Breast epithelium (tissue), 4 donors: Measurements from ENCODE around the gene SLAIN2. TPM values are rescaled to one million over a fixed set of nuclear protein-coding genes. Genes with fewer than 3 reads are reported as not detected.
A peak's percentile ranks its signal among the peaks of the same experiment; 100 is the strongest.

ENCODE experiments used
- DNase-seq, 2 donors: peaks; one replicate each; pipeline ENCODE4 v3.0.0-alpha.2; 2019; ENCODE audit warnings: low spot score in 2 of 2
- H3K27ac ChIP-seq, 2 donors: fragments of 200-600 bp; sonication (generic) in 1 of 2; one replicate each; pipeline ENCODE4 v1.5.1; 2016 to 2019; ENCODE audit warnings: mild to moderate bottlenecking in 1 of 2
- H3K27me3 ChIP-seq, 2 donors: fragments of 200-600 bp; sonication (generic) in 1 of 2; one replicate each; pipeline versions ENCODE4 v1.5.1 to v1.6.0; 2017 to 2019; ENCODE audit warnings: control low read depth in 1 of 2, mild to moderate bottlenecking in 1 of 2
- H3K36me3 ChIP-seq: fragments of 200-600 bp; one replicate; pipeline ENCODE4 v1.5.1; 2019
- H3K4me1 ChIP-seq, 2 donors: fragments of 200-600 bp; sonication (generic); one replicate each; pipeline ENCODE4 v1.5.1; 2016 to 2019; ENCODE audit warnings: control low read depth in 1 of 2
- H3K4me3 ChIP-seq, 3 donors: fragments of 200-600 bp; sonication (generic); 1 replicate in 2 of 3; 2 replicates in 1 of 3; pipeline ENCODE4 v1.5.1; 2016 to 2019; ENCODE audit warnings: mild to moderate bottlenecking in 3 of 3, moderate library complexity in 2 of 3
- H3K9me3 ChIP-seq, 2 donors: fragments of 200-600 bp; sonication (generic) in 1 of 2; one replicate each; pipeline ENCODE4 v1.5.1; 2016 to 2019; ENCODE audit warnings: control low read depth in 1 of 2
- CTCF ChIP-seq, 3 donors: fragments of 450-650 bp; IDR thresholded peaks; one replicate each; pipeline ENCODE4 v1.5.1; 2016 to 2017; ENCODE audit warnings: antibody characterized with exemption in 3 of 3, mild to moderate bottlenecking in 3 of 3, moderate library complexity in 3 of 3
- POLR2A ChIP-seq: fragments of 450-650 bp; IDR thresholded peaks from one replicate; pipeline ENCODE4 v1.6.1; 2016; ENCODE audit warnings: antibody characterized with exemption, mild to moderate bottlenecking, moderate library complexity
- POLR2AphosphoS5 ChIP-seq, 3 donors: sonication (generic); formaldehyde crosslinking; IDR thresholded peaks; one replicate each; pipeline ENCODE4 v1.6.1; 2017; ENCODE audit warnings: antibody characterized with exemption in 3 of 3
- intact Hi-C: fragments of 100-400 bp; cut with DNase I; formaldehyde crosslinking; loops from one replicate; pipeline ENCODE4 v1.15.1; 2023; ENCODE audit warnings: low total_unique reads
- total RNA-seq, 3 donors: library from RNA; depleted of rRNA; stranded (reverse); fragments of >200 nt; gene quantifications; one replicate each; pipeline ENCODE4 v1.1.0, GENCODE V29; 2016

The SLAIN2 gene
- total RNA-seq, 3 donors from 2014 or later: 41.6 to 76.6 (median 76.5) TPM

- no peak for DNase-seq
- Histone ChIP-seq H3K9me3 (no peaks in the 10 kb centered on the region), H3K27ac (no peak overlapping the region), H3K4me1 (no peaks in the 10 kb centered on the region), H3K27me3 (no peaks in the 10 kb centered on the region), H3K36me3 (no peaks in the 10 kb centered on the region), H3K4me3 (no peak overlapping the region)
- intact Hi-C loops: no loop called here
- no peak for TF ChIP-seq POLR2AphosphoS5 (IDR thresholded peaks at IDR 0.05)
- TF ChIP-seq CTCF (IDR thresholded peaks at IDR 0.05): peak in 2 of 3 donors; percentile 42 to 45
Measured at GRCh38 chr4:48315728-48316630, 25.4 kb upstream of the SLAIN2 start.

- TF ChIP-seq CTCF (IDR thresholded peaks at IDR 0.05) (no peak), POLR2AphosphoS5 (IDR thresholded peaks at IDR 0.05) (no peak), POLR2A (no peak)
- no peak overlapping the region for H3K27ac ChIP-seq
- no peaks in the 10 kb centered on the region for H3K4me1 ChIP-seq
- no peaks in the 10 kb centered on the region for H3K9me3 ChIP-seq
- no peak for DNase-seq
- intact Hi-C loops: no loop called here
- no peaks in the 10 kb centered on the region for H3K36me3 ChIP-seq
- H3K27me3 ChIP-seq: no peaks in the 10 kb centered on the region
- H3K4me3 ChIP-seq: no peak overlapping the region
Measured at GRCh38 chr4:48321312-48321711, 20.0 kb upstream of the SLAIN2 start.

GRCh38 chr4:48322063-48322462, 19.3 kb upstream of the SLAIN2 start:
- Histone ChIP-seq H3K4me1 (no peaks in the 10 kb centered on the region), H3K9me3 (no peaks in the 10 kb centered on the region), H3K27me3 (no peaks in the 10 kb centered on the region), H3K36me3 (no peaks in the 10 kb centered on the region), H3K4me3 (no peak overlapping the region), H3K27ac (no peak overlapping the region)
- TF ChIP-seq CTCF (IDR thresholded peaks at IDR 0.05) (no peak), POLR2A (no peak), POLR2AphosphoS5 (IDR thresholded peaks at IDR 0.05) (no peak)
- DNase-seq: no peak
- intact Hi-C loops: no loop called here

GRCh38 chr4:48324281-48324680, 17.0 kb upstream of the SLAIN2 start:
- no peak for DNase-seq
- Histone ChIP-seq H3K4me3 (no peak overlapping the region), H3K4me1 (no peaks in the 10 kb centered on the region), H3K27ac (no peak overlapping the region), H3K27me3 (no peaks in the 10 kb centered on the region), H3K36me3 (no peaks in the 10 kb centered on the region), H3K9me3 (no peaks in the 10 kb centered on the region)
- intact Hi-C loops: no loop called here
- no peak for TF ChIP-seq CTCF (IDR thresholded peaks at IDR 0.05)
- TF ChIP-seq POLR2AphosphoS5 (IDR thresholded peaks at IDR 0.05): no peak
- TF ChIP-seq POLR2A: no peak

- Histone ChIP-seq H3K36me3 (no peaks in the 10 kb centered on the region), H3K9me3 (no peaks in the 10 kb centered on the region), H3K27me3 (no peaks in the 10 kb centered on the region), H3K4me1 (no peaks in the 10 kb centered on the region), H3K4me3 (no peak overlapping the region), H3K27ac (no peak overlapping the region)
- no peak for DNase-seq
- intact Hi-C loops: loop anchor here (5.0 kb wide), 1 partner anchor 872 kb away; no protein-coding TSS in a partner anchor
- TF ChIP-seq CTCF (IDR thresholded peaks at IDR 0.05) (no peak), POLR2AphosphoS5 (IDR thresholded peaks at IDR 0.05) (no peak), POLR2A (no peak)
Measured at GRCh38 chr4:48329193-48329592, 12.1 kb upstream of the SLAIN2 start.
